Mesenchymal stem cell (in vitro differentiated cells and primary cell): ENCODE results near the gene ANKRD2.

Experiments
- DNase-seq: peaks from one replicate; pipeline ENCODE4 v3.0.0-alpha.2; 2013
- H2AFZ ChIP-seq: one replicate; pipeline ENCODE4 v1.6.1; 2013; ENCODE audit warnings: low read depth, mild to moderate bottlenecking, control low read depth, inconsistent platforms, low read length, moderate library complexity
- H2AK5ac ChIP-seq: 2 replicates; pipeline ENCODE4 v1.6.1; 2013; ENCODE audit warnings: low read length, moderate library complexity, mild to moderate bottlenecking, inconsistent platforms; ENCODE audit not compliant: severe bottlenecking
- H2BK120ac ChIP-seq: one replicate; pipeline ENCODE4 v1.6.1; 2013; ENCODE audit warnings: low read depth, mild to moderate bottlenecking, inconsistent platforms, low read length, moderate library complexity
- H2BK12ac ChIP-seq, 2 experiments: one replicate each; pipeline ENCODE4 v1.6.1; 2013; ENCODE audit warnings: inconsistent platforms in 2 of 2, low read length in 2 of 2, mild to moderate bottlenecking in 2 of 2, moderate library complexity in 2 of 2, control low read depth in 1 of 2
- H2BK15ac ChIP-seq: one replicate; pipeline ENCODE4 v1.6.1; 2013; ENCODE audit warnings: mild to moderate bottlenecking, low read depth, inconsistent platforms; ENCODE audit not compliant: poor library complexity, severe bottlenecking
- H2BK5ac ChIP-seq: 2 replicates; pipeline ENCODE4 v1.6.1; 2013; ENCODE audit warnings: low read depth, mild to moderate bottlenecking, low read length, control low read depth, inconsistent platforms; ENCODE audit not compliant: poor library complexity, severe bottlenecking
- H3K14ac ChIP-seq, 2 experiments: one replicate each; pipeline ENCODE4 v1.6.1; 2013; ENCODE audit warnings: inconsistent platforms in 2 of 2, low read length in 2 of 2, control low read depth in 1 of 2, mild to moderate bottlenecking in 1 of 2, moderate library complexity in 1 of 2
- H3K18ac ChIP-seq, 2 experiments: one replicate each; pipeline ENCODE4 v1.6.1; 2013; ENCODE audit warnings: inconsistent platforms in 2 of 2, low read length in 2 of 2, control low read depth in 1 of 2, low read depth in 1 of 2, mild to moderate bottlenecking in 1 of 2
- H3K23ac ChIP-seq, 2 experiments: one replicate each; pipeline ENCODE4 v1.6.1; 2013; ENCODE audit warnings: inconsistent platforms in 2 of 2, low read length in 2 of 2, mild to moderate bottlenecking in 2 of 2, moderate library complexity in 2 of 2, control low read depth in 1 of 2
- H3K27ac ChIP-seq: 2 replicates; pipeline ENCODE4 v1.5.1; 2013; ENCODE audit warnings: mild to moderate bottlenecking, moderate library complexity, low read length, control low read depth, inconsistent platforms; ENCODE audit not compliant: poor library complexity, severe bottlenecking
- H3K27me3 ChIP-seq, 2 experiments: 2 replicates each; pipeline versions ENCODE4 v1.6.1 to v1.7.0; 2013; ENCODE audit warnings: low read length in 2 of 2, mild to moderate bottlenecking in 2 of 2, moderate library complexity in 2 of 2, control low read depth in 1 of 2, inconsistent platforms in 1 of 2; ENCODE audit not compliant: control insufficient read depth in 1 of 2, insufficient read depth in 1 of 2
- H3K36me3 ChIP-seq, 2 experiments: 2 replicates each; pipeline versions ENCODE4 v1.6.1 to v1.7.0; 2013; ENCODE audit warnings: low read length in 2 of 2, control low read depth in 1 of 2, inconsistent platforms in 1 of 2, low read depth in 1 of 2, mild to moderate bottlenecking in 1 of 2; ENCODE audit not compliant: insufficient read depth in 2 of 2, control insufficient read depth in 1 of 2
- H3K4ac ChIP-seq, 2 experiments: one replicate each; pipeline ENCODE4 v1.6.1; 2013; ENCODE audit warnings: inconsistent platforms in 2 of 2, low read length in 2 of 2, mild to moderate bottlenecking in 2 of 2, moderate library complexity in 2 of 2, control low read depth in 1 of 2, low read depth in 1 of 2
- H3K4me1 ChIP-seq: 2 replicates; pipeline ENCODE4 v1.6.1; 2013; ENCODE audit warnings: low read depth, low read length, control low read depth; ENCODE audit not compliant: control insufficient read depth, insufficient read depth
- H3K4me2 ChIP-seq: 2 replicates; pipeline ENCODE4 v1.6.1; 2013; ENCODE audit warnings: low read length, mild to moderate bottlenecking, inconsistent platforms; ENCODE audit not compliant: poor library complexity, severe bottlenecking
- H3K4me3 ChIP-seq, 2 experiments: 2 replicates each; pipeline versions ENCODE4 v1.5.1 to v1.7.0; 2013; ENCODE audit warnings: low read length in 2 of 2, mild to moderate bottlenecking in 2 of 2, control low read depth in 1 of 2, low read depth in 1 of 2; ENCODE audit not compliant: insufficient read depth in 1 of 2
- H3K79me1 ChIP-seq: replicated peaks from 2 replicates; pipeline ENCODE4 v1.6.1; 2013; ENCODE audit warnings: mild to moderate bottlenecking, control low read depth, low read length, inconsistent platforms; ENCODE audit not compliant: poor library complexity, severe bottlenecking
- H3K9ac ChIP-seq: 2 replicates; pipeline ENCODE4 v1.7.0; 2013; ENCODE audit warnings: mild to moderate bottlenecking, low read length, moderate library complexity
- H3K9me3 ChIP-seq: 2 replicates; pipeline ENCODE4 v1.7.0; 2013; ENCODE audit warnings: mild to moderate bottlenecking, low read length; ENCODE audit not compliant: control insufficient read depth
- H4K8ac ChIP-seq: one replicate; pipeline ENCODE4 v1.6.1; 2013; ENCODE audit warnings: inconsistent platforms, mild to moderate bottlenecking, low read length, moderate library complexity
- H4K91ac ChIP-seq: one replicate; pipeline ENCODE4 v1.6.1; 2013; ENCODE audit warnings: mild to moderate bottlenecking, low read length, inconsistent platforms
- WGBS: methylation state at CpG from one replicate; pipeline ENCODE4 v1.1.7; 2013; ENCODE audit warnings: mixed read lengths; 5-methylcytosine and 5-hydroxymethylcytosine counted together

Gene ANKRD2

GRCh38 chr10:97538839-97539238 is 33.7 kb upstream of the ANKRD2 start:
- Histone ChIP-seq H4K8ac (no peak overlapping the region), H2AK5ac (peak overlapping the region; percentile 37), H3K4me1 (peaks cover 52% of the 10 kb centered on the region), H3K4me2 (no peak overlapping the region), H3K9me3 (no peaks in the 10 kb centered on the region), H2BK12ac (peak overlapping the region in 1 of 2 experiments; percentile 87), H3K18ac (peak overlapping the region; percentile 31 to 52), H2BK120ac (peak overlapping the region; percentile 64), H3K4ac (peak overlapping the region; percentile 3 to 67), H3K14ac (no peak overlapping the region), H3K36me3 (peaks cover 0 to 3% of the 10 kb centered on the region in 2 experiments), H2AFZ (no peak overlapping the region), H2BK5ac (no peak overlapping the region), H4K91ac (no peak overlapping the region), H3K79me1 (peaks cover 27% of the 10 kb centered on the region), H2BK15ac (peak overlapping the region; percentile 27), H3K23ac (peak overlapping the region in 1 of 2 experiments; percentile 29), H3K4me3 (no peak overlapping the region), H3K27me3 (no peaks in the 10 kb centered on the region), H3K9ac (peak overlapping the region; percentile 17), H3K27ac (peak overlapping the region; percentile 96)
- no peak for DNase-seq
- WGBS: 95% methylated on average over 3 of the region's 4 CpGs

DNA sequence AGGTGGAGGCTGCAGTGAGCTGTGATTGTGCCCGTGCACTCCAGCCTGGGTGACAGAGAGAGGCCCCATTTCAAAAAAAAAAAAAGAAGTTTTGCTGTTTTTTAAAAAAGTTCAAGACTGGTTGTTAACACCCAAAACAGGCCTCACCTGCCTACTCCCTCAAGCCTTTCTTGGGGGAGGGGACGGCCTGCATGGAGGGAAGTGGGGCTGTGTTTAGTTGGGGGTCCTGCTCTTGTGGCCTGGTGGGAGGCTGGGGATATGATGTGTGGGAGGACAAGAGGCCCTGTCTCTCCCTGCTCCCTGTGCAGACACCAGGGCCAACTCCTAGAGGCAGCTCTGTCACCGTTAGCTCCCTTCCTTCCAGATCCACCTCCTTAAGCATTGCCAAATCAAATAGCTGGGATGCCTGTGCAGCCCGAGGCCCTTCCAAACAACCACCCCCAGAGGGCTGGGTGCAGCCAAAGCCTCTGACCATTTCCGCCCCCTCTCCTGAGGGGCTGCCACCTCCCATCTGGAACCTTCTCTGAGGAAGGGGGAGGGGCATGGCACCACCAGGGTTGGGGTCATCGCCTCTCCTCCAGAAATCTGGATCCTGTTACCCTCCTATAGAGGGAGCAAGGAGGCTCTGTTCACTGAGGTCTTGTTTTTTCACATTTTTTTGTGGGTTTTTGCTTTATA is 32.9 kb upstream of the ANKRD2 start:
- Histone ChIP-seq H2AFZ (no peak overlapping the region), H3K4me2 (no peak overlapping the region), H3K27ac (peak overlapping the region; percentile 96), H3K4me3 (peak overlapping the region in 1 of 2 experiments; percentile 20), H2BK12ac (peak overlapping the region in 1 of 2 experiments; percentile 8), H3K27me3 (no peaks in the 10 kb centered on the region), H2BK120ac (no peak overlapping the region), H3K9me3 (no peaks in the 10 kb centered on the region), H2BK5ac (no peak overlapping the region), H3K9ac (peak overlapping the region; percentile 72), H3K79me1 (peaks cover 23% of the 10 kb centered on the region), H4K91ac (peak overlapping the region; percentile 57), H3K23ac (no peak overlapping the region), H3K18ac (no peak overlapping the region), H3K4ac (no peak overlapping the region), H4K8ac (peak overlapping the region; percentile 70), H2BK15ac (peak overlapping the region; percentile 26), H3K4me1 (peaks cover 49% of the 10 kb centered on the region), H2AK5ac (peak overlapping the region; percentile 10), H3K36me3 (peaks cover 0 to 3% of the 10 kb centered on the region in 2 experiments), H3K14ac (no peak overlapping the region)
- peak; percentile 74 for DNase-seq
- 26% methylated on average over 3 of the region's 6 CpGs for WGBS

- H3K4me3 ChIP-seq: peak overlapping the region in 1 of 2 experiments; percentile 43
- 94% methylated on average over 14 of the region's 14 CpGs for WGBS
- peak overlapping the region; percentile 81 for H3K9ac ChIP-seq
- H2BK120ac ChIP-seq: no peak overlapping the region
- no peaks in the 10 kb centered on the region for H3K27me3 ChIP-seq
- peaks cover 18% of the 10 kb centered on the region for H3K79me1 ChIP-seq
- H3K27ac ChIP-seq: peak overlapping the region; percentile 96
- peak overlapping the region in 1 of 2 experiments; percentile 19 for H3K14ac ChIP-seq
- peak overlapping the region; percentile 93 for H4K91ac ChIP-seq
- peaks cover 0 to 3% of the 10 kb centered on the region in 2 experiments for H3K36me3 ChIP-seq
- DNase-seq: no peak
- peak overlapping the region; percentile 17 to 79 for H3K18ac ChIP-seq
- H2AFZ ChIP-seq: no peak overlapping the region
- H3K4me2 ChIP-seq: no peak overlapping the region
- H3K9me3 ChIP-seq: no peaks in the 10 kb centered on the region
- H3K23ac ChIP-seq: no peak overlapping the region
- H3K4ac ChIP-seq: peak overlapping the region; percentile 19 to 49
- H3K4me1 ChIP-seq: peaks cover 46% of the 10 kb centered on the region
- H2BK12ac ChIP-seq: peak overlapping the region; percentile 59 to 95
- H2BK5ac ChIP-seq: peak overlapping the region; percentile 3
- no peak overlapping the region for H2BK15ac ChIP-seq
- peak overlapping the region; percentile 58 for H4K8ac ChIP-seq
- H2AK5ac ChIP-seq: peak overlapping the region; percentile 97
These were observed 31.7 kb upstream of the ANKRD2 start for GRCh38 chr10:97540669-97541500.
